ENCODE data around the gene TK2. TPM values are rescaled to one million over a fixed set of nuclear protein-coding genes. Genes with fewer than 3 reads are reported as not detected.

The TK2 gene

DNA sequence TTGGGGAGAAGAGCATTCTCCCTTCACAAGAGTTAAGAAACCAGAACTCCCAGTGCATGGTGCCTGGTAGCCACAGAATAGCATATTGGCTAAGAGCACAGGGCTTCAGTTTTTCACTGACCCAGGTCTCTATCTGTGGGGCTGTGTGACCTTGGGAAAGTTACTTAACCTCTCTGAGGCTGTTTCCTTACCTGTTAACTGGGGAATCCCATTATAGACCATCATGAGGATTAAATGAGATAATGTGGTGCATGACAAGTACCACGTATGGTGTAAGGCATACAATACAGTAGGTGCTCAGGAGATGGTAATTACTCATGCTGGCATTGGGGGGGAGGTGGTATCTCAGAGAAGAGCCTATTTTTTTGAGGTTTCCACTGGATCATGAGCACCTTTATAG, 89.2 kb downstream of the TK2 start:
- no peak overlapping the region for H2BK5ac ChIP-seq (ENCODE audit: low read length)

DNA sequence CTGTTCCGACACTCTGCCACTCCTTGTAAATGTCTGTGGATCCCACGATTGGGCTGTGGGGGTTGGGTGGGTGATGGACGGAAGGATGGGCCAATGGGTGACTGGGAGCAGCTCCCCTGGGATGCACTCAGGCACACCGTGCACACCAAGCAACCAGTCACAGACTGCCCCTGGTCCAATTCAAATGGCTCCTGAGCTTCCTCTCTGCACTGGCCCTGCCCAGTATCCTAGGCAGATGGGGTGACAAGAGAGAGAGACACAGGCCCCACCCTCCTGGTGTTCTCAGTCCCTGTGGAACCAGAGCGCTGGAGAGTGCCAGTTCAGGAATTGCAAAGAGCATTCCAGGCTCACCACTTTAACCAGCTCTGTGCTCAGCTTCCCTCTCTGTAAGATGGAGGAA, 90.0 kb downstream of the TK2 start:
- Histone ChIP-seq H3K4me1 (ENCODE audit: control insufficient read depth, low read depth, low read length) (no peaks in the 10 kb centered on the region), H3K27me3 (ENCODE audit: insufficient read depth, low read length, poor library complexity) (no peaks in the 10 kb centered on the region), H4K5ac (ENCODE audit: low read length) (no peak overlapping the region), H3K27ac (ENCODE audit: low read depth, low read length) (no peak overlapping the region), H2BK5ac (ENCODE audit: low read length) (no peak overlapping the region), H4K8ac (ENCODE audit: low read depth, low read length) (no peak overlapping the region), H3K79me1 (ENCODE audit: low read length) (no peaks in the 10 kb centered on the region), H2BK120ac (ENCODE audit: low read depth, low read length) (no peak overlapping the region), H3K4me3 (ENCODE audit: low read length) (no peak overlapping the region), H2BK15ac (replicated peaks; ENCODE audit: low read depth) (no peak overlapping the region), H3K23ac (ENCODE audit: low read length) (no peak overlapping the region), H3K9ac (ENCODE audit: low read length) (no peak overlapping the region), H3K56ac (ENCODE audit: low read length) (no peak overlapping the region), H3K18ac (ENCODE audit: low read length) (no peak overlapping the region), H3K4ac (ENCODE audit: low read depth, low read length) (no peak overlapping the region), H3K36me3 (ENCODE audit: control insufficient read depth, insufficient read depth, low read length) (no peaks in the 10 kb centered on the region), H2AK5ac (ENCODE audit: low read length) (no peak overlapping the region), H3K79me2 (ENCODE audit: control insufficient read depth, insufficient read depth, low read length) (no peaks in the 10 kb centered on the region), H3K4me2 (ENCODE audit: low read length) (no peak overlapping the region)
- DNase-seq, result peak; percentile 69
- WGBS (ENCODE audit: extremely low coverage, insufficient coverage, low lambda C conversion rate), result no CpG with 5 or more reads among the region's 5 CpGs

More for the DNA sequence above, 89.2 kb downstream of the TK2 start:
- Histone ChIP-seq H4K8ac (ENCODE audit: low read depth, low read length) (no peak overlapping the region), H3K79me2 (ENCODE audit: control insufficient read depth, insufficient read depth, low read length) (no peaks in the 10 kb centered on the region), H3K18ac (ENCODE audit: low read length) (no peak overlapping the region), H2BK15ac (replicated peaks; ENCODE audit: low read depth) (no peak overlapping the region), H3K79me1 (ENCODE audit: low read length) (no peaks in the 10 kb centered on the region), H3K36me3 (ENCODE audit: control insufficient read depth, insufficient read depth, low read length) (no peaks in the 10 kb centered on the region), H3K4me3 (ENCODE audit: low read length) (no peak overlapping the region), H2AK5ac (ENCODE audit: low read length) (no peak overlapping the region), H3K4me1 (ENCODE audit: control insufficient read depth, low read depth, low read length) (no peaks in the 10 kb centered on the region), H3K4me2 (ENCODE audit: low read length) (no peak overlapping the region), H3K9ac (ENCODE audit: low read length) (no peak overlapping the region), H3K23ac (ENCODE audit: low read length) (no peak overlapping the region), H3K56ac (ENCODE audit: low read length) (no peak overlapping the region), H3K27ac (ENCODE audit: low read depth, low read length) (no peak overlapping the region), H2BK120ac (ENCODE audit: low read depth, low read length) (no peak overlapping the region), H3K4ac (ENCODE audit: low read depth, low read length) (no peak overlapping the region), H4K5ac (ENCODE audit: low read length) (no peak overlapping the region), H3K27me3 (ENCODE audit: insufficient read depth, low read length, poor library complexity) (no peaks in the 10 kb centered on the region)
- DNase-seq, result no peak
- no CpG with 5 or more reads among the region's 1 CpG for WGBS (ENCODE audit: extremely low coverage, insufficient coverage, low lambda C conversion rate)

DNA sequence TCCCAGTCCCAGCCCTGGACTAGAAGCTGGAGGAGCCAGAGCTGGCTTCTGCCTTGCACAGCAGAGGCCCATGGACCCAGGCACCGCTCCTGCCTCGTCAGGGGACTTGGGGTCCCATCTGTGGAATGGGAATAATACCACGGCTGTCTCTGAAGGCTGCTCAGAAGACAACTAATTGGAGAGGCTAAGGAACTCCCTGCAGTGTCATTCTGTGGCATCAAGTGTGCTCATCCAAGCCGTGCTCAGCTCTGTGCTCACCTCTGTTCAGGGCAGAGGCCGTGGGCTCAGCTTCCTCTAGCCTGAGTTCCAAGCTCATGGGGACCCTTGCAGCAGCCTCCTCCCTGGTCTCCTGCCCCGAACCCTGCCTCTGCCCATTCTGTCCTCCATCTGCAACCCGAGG, 91.1 kb downstream of the TK2 start:
- no CpG with 5 or more reads among the region's 7 CpGs for WGBS (ENCODE audit: extremely low coverage, insufficient coverage, low lambda C conversion rate)
- no peak overlapping the region for H4K5ac ChIP-seq (ENCODE audit: low read length)

DNA sequence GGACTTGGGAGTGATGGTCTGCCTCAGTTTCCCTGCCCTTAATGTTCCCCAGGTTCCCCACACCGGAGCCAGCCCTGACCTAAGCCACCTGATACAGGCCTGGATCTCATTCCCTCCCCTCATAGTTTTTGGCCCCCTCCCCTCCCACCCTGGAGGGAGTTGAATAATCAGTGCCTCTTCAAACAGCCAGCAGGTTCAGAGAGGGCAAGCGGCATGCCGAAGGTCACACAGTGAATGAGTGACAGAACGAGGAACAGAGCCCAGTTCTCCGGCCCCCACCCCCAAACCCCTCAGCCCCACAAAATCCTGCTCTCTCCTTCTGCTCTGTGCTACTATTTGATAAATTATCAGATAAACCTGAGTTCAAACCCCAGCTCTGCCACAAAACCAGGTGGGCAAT, 91.6 kb downstream of the TK2 start:
- Histone ChIP-seq H2BK15ac (replicated peaks; ENCODE audit: low read depth) (no peak overlapping the region), H3K4me2 (ENCODE audit: low read length) (no peak overlapping the region), H3K23ac (ENCODE audit: low read length) (no peak overlapping the region), H3K27me3 (ENCODE audit: insufficient read depth, low read length, poor library complexity) (no peaks in the 10 kb centered on the region), H4K8ac (ENCODE audit: low read depth, low read length) (no peak overlapping the region), H3K9ac (ENCODE audit: low read length) (no peak overlapping the region), H3K79me2 (ENCODE audit: control insufficient read depth, insufficient read depth, low read length) (no peaks in the 10 kb centered on the region), H3K4me1 (ENCODE audit: control insufficient read depth, low read depth, low read length) (no peaks in the 10 kb centered on the region), H3K4me3 (ENCODE audit: low read length) (no peak overlapping the region), H2AK5ac (ENCODE audit: low read length) (no peak overlapping the region), H2BK5ac (ENCODE audit: low read length) (no peak overlapping the region), H3K79me1 (ENCODE audit: low read length) (no peaks in the 10 kb centered on the region), H4K5ac (ENCODE audit: low read length) (no peak overlapping the region), H3K27ac (ENCODE audit: low read depth, low read length) (no peak overlapping the region), H3K4ac (ENCODE audit: low read depth, low read length) (no peak overlapping the region), H2BK120ac (ENCODE audit: low read depth, low read length) (no peak overlapping the region), H3K18ac (ENCODE audit: low read length) (no peak overlapping the region), H3K36me3 (ENCODE audit: control insufficient read depth, insufficient read depth, low read length) (no peaks in the 10 kb centered on the region), H3K56ac (ENCODE audit: low read length) (no peak overlapping the region)
- no peak for DNase-seq
- no CpG with 5 or more reads among the region's 5 CpGs for WGBS (ENCODE audit: extremely low coverage, insufficient coverage, low lambda C conversion rate)

More for the DNA sequence above, 91.1 kb downstream of the TK2 start:
- no peak overlapping the region for H2BK120ac ChIP-seq (ENCODE audit: low read depth, low read length)
- H3K4ac ChIP-seq (ENCODE audit: low read depth, low read length), result no peak overlapping the region
- no peak for DNase-seq
- no peaks in the 10 kb centered on the region for H3K27me3 ChIP-seq (ENCODE audit: insufficient read depth, low read length, poor library complexity)
- no peak overlapping the region for H3K9ac ChIP-seq (ENCODE audit: low read length)
- H3K4me2 ChIP-seq (ENCODE audit: low read length), result no peak overlapping the region
- H2BK5ac ChIP-seq (ENCODE audit: low read length), result no peak overlapping the region
- H3K56ac ChIP-seq (ENCODE audit: low read length), result no peak overlapping the region
- no peak overlapping the region for H2AK5ac ChIP-seq (ENCODE audit: low read length)
- H3K27ac ChIP-seq (ENCODE audit: low read depth, low read length), result no peak overlapping the region
- no peak overlapping the region for H4K8ac ChIP-seq (ENCODE audit: low read depth, low read length)
- no peaks in the 10 kb centered on the region for H3K4me1 ChIP-seq (ENCODE audit: control insufficient read depth, low read depth, low read length)
- no peak overlapping the region for H3K18ac ChIP-seq (ENCODE audit: low read length)
- H2BK15ac ChIP-seq (replicated peaks; ENCODE audit: low read depth), result no peak overlapping the region
- no peaks in the 10 kb centered on the region for H3K36me3 ChIP-seq (ENCODE audit: control insufficient read depth, insufficient read depth, low read length)
- H3K4me3 ChIP-seq (ENCODE audit: low read length), result no peak overlapping the region
- H3K79me2 ChIP-seq (ENCODE audit: control insufficient read depth, insufficient read depth, low read length), result no peaks in the 10 kb centered on the region
- no peak overlapping the region for H3K23ac ChIP-seq (ENCODE audit: low read length)
- no peaks in the 10 kb centered on the region for H3K79me1 ChIP-seq (ENCODE audit: low read length)

Small RNA genes lying within 50 kb of the gene (small RNA-seq; reads per million reads assigned to genes)
- gene CKLF-CMTM1 (ENCODE audit: insufficient read depth), result not detected
